Lower leg skin (tissue), 3 donors: ENCODE results near the gene UBE2D4.
"Not testable (repeated sequence)": the region's sequence is repeated elsewhere in the genome, so short reads cannot be mapped to it uniquely, and the experiment has no call there.

Source experiments
- POLR2A ChIP-seq, 2 donors: fragments of 450-650 bp; IDR thresholded peaks; one replicate each; pipeline ENCODE4 v1.6.1; 2016 to 2017; ENCODE audit warnings: antibody characterized with exemption in 2 of 2, mild to moderate bottlenecking in 1 of 2, moderate library complexity in 1 of 2
- TF ChIP-seq, protein P1 (sequence below), 3 donors: fragments of 450-650 bp; IDR thresholded peaks; one replicate each; pipeline ENCODE4 v1.5.1; 2016; ENCODE audit warnings: antibody characterized with exemption in 3 of 3, mild to moderate bottlenecking in 3 of 3, moderate library complexity in 2 of 3

GRCh38 chr7:43992896-43993295 is 66.7 kb downstream of the UBE2D4 start:
- not testable (repeated sequence) for TF ChIP-seq POLR2A (IDR thresholded peaks at IDR 0.05)
- TF ChIP-seq, protein P1, sequence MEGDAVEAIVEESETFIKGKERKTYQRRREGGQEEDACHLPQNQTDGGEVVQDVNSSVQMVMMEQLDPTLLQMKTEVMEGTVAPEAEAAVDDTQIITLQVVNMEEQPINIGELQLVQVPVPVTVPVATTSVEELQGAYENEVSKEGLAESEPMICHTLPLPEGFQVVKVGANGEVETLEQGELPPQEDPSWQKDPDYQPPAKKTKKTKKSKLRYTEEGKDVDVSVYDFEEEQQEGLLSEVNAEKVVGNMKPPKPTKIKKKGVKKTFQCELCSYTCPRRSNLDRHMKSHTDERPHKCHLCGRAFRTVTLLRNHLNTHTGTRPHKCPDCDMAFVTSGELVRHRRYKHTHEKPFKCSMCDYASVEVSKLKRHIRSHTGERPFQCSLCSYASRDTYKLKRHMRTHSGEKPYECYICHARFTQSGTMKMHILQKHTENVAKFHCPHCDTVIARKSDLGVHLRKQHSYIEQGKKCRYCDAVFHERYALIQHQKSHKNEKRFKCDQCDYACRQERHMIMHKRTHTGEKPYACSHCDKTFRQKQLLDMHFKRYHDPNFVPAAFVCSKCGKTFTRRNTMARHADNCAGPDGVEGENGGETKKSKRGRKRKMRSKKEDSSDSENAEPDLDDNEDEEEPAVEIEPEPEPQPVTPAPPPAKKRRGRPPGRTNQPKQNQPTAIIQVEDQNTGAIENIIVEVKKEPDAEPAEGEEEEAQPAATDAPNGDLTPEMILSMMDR (IDR thresholded peaks at IDR 0.05) = not testable (repeated sequence)
